Measurements from ENCODE around the gene SENP1.
"Not testable (repeated sequence)": the region's sequence is repeated elsewhere in the genome, so short reads cannot be mapped to it uniquely, and the experiment has no call there.

SENP1 gene

GRCh38 chr12:48111312-48111693 lies 5.4 kb upstream of the SENP1 start:
- DNase-seq (ENCODE audit: low spot score): not testable (repeated sequence)

DNA sequence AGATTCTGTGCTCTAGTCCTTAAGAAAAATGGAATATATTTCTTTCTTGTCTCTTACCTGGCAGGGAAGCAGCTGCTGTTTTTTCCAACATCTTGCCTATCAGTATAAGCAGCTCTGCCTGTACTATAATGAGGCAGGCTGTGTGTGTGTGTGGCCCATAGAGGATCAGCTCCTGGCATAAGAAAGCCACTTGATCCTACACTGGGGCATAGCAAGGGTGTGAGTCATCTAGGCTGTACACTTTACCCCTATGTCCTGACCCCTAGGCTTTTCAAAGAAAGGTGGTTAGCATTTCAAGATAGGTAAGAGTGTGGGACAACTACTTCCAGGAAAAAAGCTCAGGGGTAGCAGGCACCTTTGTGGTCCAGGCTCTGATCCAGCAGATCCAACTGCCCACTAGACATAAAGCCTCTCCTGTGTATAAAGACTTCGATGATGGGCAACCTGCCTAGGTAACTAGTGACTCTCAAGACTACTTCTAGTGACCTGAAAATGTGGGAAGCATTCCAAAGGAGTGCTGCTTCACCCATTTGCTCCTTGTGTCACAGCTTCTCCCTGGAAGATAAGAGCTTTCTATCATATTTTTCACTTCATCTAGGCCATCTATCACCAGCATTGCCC lies 4.9 kb upstream of the SENP1 start:
- no peak for DNase-seq (ENCODE audit: low spot score)

- no peak for DNase-seq (ENCODE audit: low spot score)
These were observed 3.5 kb upstream of the SENP1 start for GRCh38 chr12:48109424-48109823.

DNA sequence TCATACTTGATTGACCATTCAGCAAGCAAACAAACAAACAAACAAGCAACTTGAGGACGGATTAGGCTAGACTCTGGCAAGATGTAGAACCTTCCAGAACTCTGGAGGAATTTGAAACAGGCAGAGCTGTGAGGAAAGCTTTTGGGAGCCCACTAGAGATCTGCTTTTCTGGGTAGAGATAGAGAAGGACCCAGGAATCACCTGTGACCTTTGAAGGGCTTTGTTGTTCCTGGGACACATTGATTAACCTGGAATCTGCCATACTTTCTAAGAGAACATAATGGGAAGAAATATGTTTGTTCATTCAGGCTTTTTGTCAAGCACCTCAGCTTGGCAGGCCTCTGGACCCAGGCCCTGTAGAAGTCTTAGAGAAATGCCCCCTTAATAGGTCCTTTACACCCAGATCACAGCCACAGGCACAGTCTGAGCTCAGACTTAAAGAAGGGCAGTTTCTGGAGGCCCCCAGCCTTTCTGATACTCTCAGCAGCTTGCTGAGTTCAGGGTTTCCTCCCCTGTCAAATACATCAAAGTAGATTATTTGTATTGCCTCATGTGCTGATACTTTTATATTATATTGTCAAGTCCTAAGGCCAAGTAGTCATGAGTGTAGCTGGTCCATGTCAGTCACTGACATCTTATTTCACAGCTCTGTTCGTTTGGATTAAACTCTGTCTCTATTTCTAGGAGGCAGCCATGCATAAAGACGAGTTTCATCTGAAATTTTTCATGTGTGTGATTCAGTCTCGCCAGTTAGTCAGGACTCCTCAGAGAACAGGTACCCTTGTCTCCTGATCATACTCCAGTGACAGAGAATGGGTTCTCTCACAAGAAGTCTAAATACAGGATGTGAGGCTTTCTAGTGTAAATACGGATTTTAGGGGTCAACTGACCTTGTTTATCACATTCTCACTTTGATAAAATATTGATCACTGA lies 1.1 kb upstream of the SENP1 start:
- no peak for DNase-seq (ENCODE audit: low spot score)

DNA sequence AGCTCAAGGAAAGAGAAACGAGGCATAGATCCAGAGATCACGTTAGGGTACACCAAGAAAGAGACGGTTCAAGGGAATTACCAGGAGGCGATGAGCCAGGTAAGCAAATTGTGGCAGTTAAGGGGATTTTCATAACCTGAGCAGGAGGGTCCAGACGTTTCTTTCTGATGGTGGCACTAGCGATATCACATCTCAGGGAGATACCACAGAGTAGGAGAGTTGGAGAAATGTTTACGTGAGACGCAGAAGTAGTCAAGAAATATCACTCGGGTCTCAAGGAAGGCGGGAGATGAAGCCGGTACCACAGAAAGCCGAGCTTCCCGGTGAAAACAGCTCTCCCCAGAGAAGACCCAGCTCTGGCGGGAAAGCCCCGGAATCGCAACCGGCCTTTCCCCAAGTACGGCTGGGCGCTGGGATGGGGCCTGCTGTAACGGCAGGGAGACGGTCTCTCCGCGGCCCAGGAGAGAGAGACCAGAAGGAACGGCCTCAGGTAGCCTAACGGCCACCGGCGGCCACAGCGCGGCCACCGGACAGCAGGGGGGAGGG lies 485 bp downstream of the SENP1 start:
- peak; percentile 15 for DNase-seq (ENCODE audit: low spot score)

- DNase-seq (ENCODE audit: low spot score): no peak
These were observed 1.3 kb downstream of the SENP1 start for GRCh38 chr12:48104531-48104930.

GRCh38 chr12:48092611-48093010 lies 13.3 kb downstream of the SENP1 start:
- no peak for DNase-seq (ENCODE audit: low spot score)

GRCh38 chr12:48086327-48086726 lies 19.6 kb downstream of the SENP1 start:
- no peak for DNase-seq (ENCODE audit: low spot score)

GRCh38 chr12:48084841-48085460 lies 20.9 kb downstream of the SENP1 start:
- DNase-seq (ENCODE audit: low spot score): no peak

DNA sequence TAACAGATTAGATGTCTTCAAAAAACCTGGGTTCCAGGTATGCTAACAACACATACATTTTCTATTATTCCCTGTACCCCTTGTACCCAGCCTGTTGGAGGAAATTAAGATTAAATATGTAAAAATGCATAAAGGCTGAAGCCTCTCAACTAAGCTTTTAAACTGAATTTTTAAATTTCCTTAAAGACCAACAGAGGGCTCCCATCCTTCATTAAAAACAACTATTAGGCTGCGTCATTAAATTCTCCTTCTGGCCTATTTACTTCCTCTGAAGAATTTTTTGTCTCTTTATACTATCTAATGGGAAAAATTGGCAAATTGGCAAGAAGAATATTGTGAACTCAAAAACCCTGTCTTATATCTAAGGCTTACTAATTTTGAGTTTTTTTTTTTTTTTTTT lies 21.8 kb downstream of the SENP1 start:
- no peak for DNase-seq (ENCODE audit: low spot score)

DNA sequence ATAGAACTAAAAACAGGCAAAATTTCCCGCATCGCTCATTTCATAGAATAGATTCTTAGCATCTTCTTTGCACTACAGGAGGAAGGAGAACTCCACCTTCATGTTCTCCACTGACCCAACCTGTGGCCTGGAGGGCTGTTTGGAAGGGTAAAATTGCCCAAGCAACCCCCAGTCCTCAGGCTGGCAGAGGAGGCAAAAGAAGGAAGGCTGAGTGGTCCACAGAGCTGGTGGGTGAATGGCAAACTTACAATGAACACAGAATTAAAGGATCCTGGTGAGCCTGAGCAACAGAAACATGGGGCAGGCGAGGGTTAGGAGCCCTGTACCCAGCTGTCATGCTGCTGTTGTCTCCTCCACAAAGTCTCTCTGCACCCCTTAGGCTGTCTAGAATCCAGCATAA lies 25.1 kb downstream of the SENP1 start:
- DNase-seq (ENCODE audit: low spot score): no peak

DNA sequence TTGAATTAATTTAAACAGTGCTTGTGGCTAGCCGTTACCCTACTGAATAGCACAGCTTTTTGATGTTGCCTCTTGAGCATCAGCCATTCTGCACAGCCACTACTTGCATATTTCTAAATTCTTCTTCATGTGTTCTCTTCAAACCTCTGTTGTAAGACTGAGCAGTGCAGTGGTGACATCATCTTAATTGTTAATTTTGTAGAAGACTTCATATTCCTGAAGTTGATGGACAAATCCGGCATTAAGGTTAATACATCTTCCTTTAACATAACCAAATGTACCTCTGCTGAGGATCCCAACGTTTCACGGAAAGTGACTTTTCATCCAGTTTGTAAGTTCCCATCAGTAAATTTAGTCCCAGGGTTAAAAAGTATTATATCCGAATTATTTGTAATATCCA lies 25.6 kb downstream of the SENP1 start:
- no peak for DNase-seq (ENCODE audit: low spot score)

- DNase-seq (ENCODE audit: low spot score): no peak
These were observed 27.0 kb downstream of the SENP1 start for GRCh38 chr12:48078901-48079300.

- no peak for DNase-seq (ENCODE audit: low spot score)
These were observed 28.8 kb downstream of the SENP1 start for GRCh38 chr12:48077111-48077510.

GRCh38 chr12:48075832-48076231 lies 30.0 kb downstream of the SENP1 start:
- DNase-seq (ENCODE audit: low spot score): no peak

DNA sequence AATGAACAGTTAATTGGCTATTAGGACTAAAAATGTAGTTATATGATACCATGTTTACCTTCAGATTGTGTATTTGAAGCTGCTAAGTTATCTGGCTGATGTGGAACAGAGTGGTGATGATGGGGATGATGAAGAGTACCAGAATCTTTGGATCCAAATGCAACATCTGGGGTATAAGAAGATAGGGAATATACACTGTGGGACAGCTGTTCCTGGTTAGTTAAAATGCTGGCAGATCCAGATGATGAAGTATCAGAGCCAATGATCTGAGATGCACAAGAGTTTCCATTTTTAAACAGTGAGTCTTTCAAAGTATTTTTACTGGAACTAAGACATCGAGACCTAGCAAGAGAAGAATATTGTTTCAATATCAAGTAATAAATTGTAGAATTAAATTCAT lies 31.6 kb downstream of the SENP1 start:
- DNase-seq (ENCODE audit: low spot score): no peak

DNA sequence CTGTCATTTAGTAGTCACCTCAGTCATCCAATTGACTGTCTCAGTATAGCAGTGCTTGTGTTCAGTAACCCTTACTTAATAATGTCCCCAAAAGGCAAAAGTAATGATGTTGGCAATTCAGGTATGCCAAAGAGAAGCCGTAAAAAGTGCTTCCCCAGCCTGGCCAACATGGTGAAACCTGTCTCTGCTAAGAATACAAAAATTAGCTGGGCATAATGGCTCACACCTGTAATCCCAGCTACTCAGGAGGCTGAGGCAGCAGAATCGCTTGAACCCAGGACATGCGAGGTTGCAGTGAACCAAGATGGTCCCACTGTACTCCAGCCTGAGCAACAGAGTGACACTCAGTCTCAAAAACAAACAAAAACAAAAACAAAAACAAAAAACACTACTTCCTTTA lies 33.6 kb downstream of the SENP1 start:
- no peak for DNase-seq (ENCODE audit: low spot score)

- DNase-seq (ENCODE audit: low spot score): no peak
These were observed 34.1 kb downstream of the SENP1 start for GRCh38 chr12:48071808-48072207.

- DNase-seq (ENCODE audit: low spot score): no peak
These were observed 35.1 kb downstream of the SENP1 start for GRCh38 chr12:48070731-48071130.

DNA sequence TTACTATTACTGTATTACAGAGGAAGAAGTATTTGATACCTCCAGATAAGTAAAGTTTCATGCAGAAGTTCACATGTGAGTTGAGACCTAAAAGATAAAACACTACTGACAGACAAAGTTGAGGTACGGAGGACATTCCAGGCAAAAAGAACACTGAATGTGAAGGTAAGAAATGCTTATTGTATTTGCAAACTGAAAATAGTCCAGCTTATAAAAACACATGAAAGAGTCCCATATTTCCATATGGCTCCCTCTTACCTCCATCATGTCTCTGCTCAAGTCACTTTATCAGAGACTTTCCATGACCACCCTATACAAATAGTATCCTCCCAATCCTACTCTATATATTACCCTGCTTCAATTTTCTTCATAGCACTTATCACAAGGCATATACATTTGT lies 35.8 kb downstream of the SENP1 start:
- DNase-seq (ENCODE audit: low spot score): no peak

- no peak for DNase-seq (ENCODE audit: low spot score)
These were observed 36.6 kb downstream of the SENP1 start for GRCh38 chr12:48069241-48069640.

GRCh38 chr12:48068457-48068856 lies 37.4 kb downstream of the SENP1 start:
- DNase-seq (ENCODE audit: low spot score): no peak
